RKO (cell line): ENCODE measurements around the gene HTR1D.
"Not testable (repeated sequence)": the region's sequence is repeated elsewhere in the genome, so short reads cannot be mapped to it uniquely, and the experiment has no call there.

Source experiments
- DNase-seq: peaks from one replicate; pipeline ENCODE4 v3.0.0-alpha.2; 2016; ENCODE audit warnings: low spot score

Gene HTR1D

GRCh38 chr1:23216771-23217420 is 406 bp downstream of the HTR1D start:
- no peak for DNase-seq

GRCh38 chr1:23215751-23216449 is 1.4 kb downstream of the HTR1D start:
- no peak for DNase-seq

- no peak for DNase-seq
These were observed 2.0 kb downstream of the HTR1D start for GRCh38 chr1:23215291-23215690.

GRCh38 chr1:23214640-23215039 is 2.7 kb downstream of the HTR1D start:
- DNase-seq, result no peak

GRCh38 chr1:23211955-23212354 is 5.3 kb downstream of the HTR1D start:
- no peak for DNase-seq

- DNase-seq, result no peak
These were observed 6.3 kb downstream of the HTR1D start for GRCh38 chr1:23210963-23211362.

GRCh38 chr1:23210351-23210785 is 6.9 kb downstream of the HTR1D start:
- no peak for DNase-seq

- DNase-seq, result no peak
These were observed 7.5 kb downstream of the HTR1D start for GRCh38 chr1:23209770-23210169.

GRCh38 chr1:23208527-23208926 is 8.8 kb downstream of the HTR1D start:
- no peak for DNase-seq

- DNase-seq, result not testable (repeated sequence)
These were observed 9.6 kb downstream of the HTR1D start for GRCh38 chr1:23207733-23208132.

- DNase-seq, result peak; percentile 21
These were observed 15.0 kb downstream of the HTR1D start for GRCh38 chr1:23202263-23202749.

- no peak for DNase-seq
These were observed 16.4 kb downstream of the HTR1D start for GRCh38 chr1:23200883-23201282.

- peak; percentile 95 for DNase-seq
These were observed 18.9 kb downstream of the HTR1D start for GRCh38 chr1:23198373-23198772.

GRCh38 chr1:23196627-23197328 is 20.5 kb downstream of the HTR1D start:
- DNase-seq, result peak; percentile 95

GRCh38 chr1:23194119-23194984 is 22.9 kb downstream of the HTR1D start:
- no peak for DNase-seq

- DNase-seq, result no peak
These were observed 23.7 kb downstream of the HTR1D start for GRCh38 chr1:23193391-23194118.

- no peak for DNase-seq
These were observed 26.1 kb downstream of the HTR1D start for GRCh38 chr1:23191199-23191598.

- peak; percentile 62 for DNase-seq
These were observed 28.3 kb downstream of the HTR1D start for GRCh38 chr1:23188936-23189452.

- no peak for DNase-seq
These were observed 28.8 kb downstream of the HTR1D start for GRCh38 chr1:23188434-23188884.

GRCh38 chr1:23187637-23188036 is 29.7 kb downstream of the HTR1D start:
- no peak for DNase-seq

GRCh38 chr1:23185381-23185780 is 31.9 kb downstream of the HTR1D start:
- no peak for DNase-seq
